GM12878 (cell line): ENCODE data around the gene ANKMY1.

Experiments
- BCLAF1 ChIP-seq: fragments of 450-650 bp; IDR thresholded peaks from 2 replicates; pipeline ENCODE4 v1.6.1; 2017; ENCODE audit warnings: antibody characterized with exemption, mild to moderate bottlenecking, moderate library complexity
- CBX5 ChIP-seq: sonication (generic); IDR thresholded peaks from 2 replicates; pipeline ENCODE4 v1.6.1; 2016; ENCODE audit warnings: low read depth, moderate library complexity, mild to moderate bottlenecking, inconsistent platforms
- CTCF ChIP-seq, 3 experiments: IDR thresholded peaks in 2 of 3; conservative IDR thresholded peaks in 1 of 3; 2 replicates each; pipeline ENCODE4 v1.5.1; 2011; ENCODE audit warnings: low read depth in 3 of 3, low read length in 3 of 3, mild to moderate bottlenecking in 3 of 3, control low read depth in 2 of 3, moderate library complexity in 2 of 3, inconsistent platforms in 1 of 3, mixed read lengths in 1 of 3; ENCODE audit not compliant: control insufficient read depth in 2 of 3, insufficient read depth in 1 of 3; ENCODE audit errors: extremely low read depth in 1 of 3
- EP300 ChIP-seq, 2 experiments: fragments of 150-350 bp in 1 of 2; IDR thresholded peaks; 2 replicates each; pipeline ENCODE4 v1.6.1; 2011 to 2012; ENCODE audit warnings: low read depth in 2 of 2, low read length in 2 of 2, borderline replicate concordance in 1 of 2, improper control_type of control experiment in 1 of 2, inconsistent platforms in 1 of 2; ENCODE audit not compliant: control insufficient read depth in 1 of 2
- EZH2 ChIP-seq: IDR thresholded peaks from 2 replicates; pipeline ENCODE4 v1.6.1; 2012; ENCODE audit warnings: low read depth, mild to moderate bottlenecking, control low read depth, inconsistent platforms, low read length, borderline replicate concordance; ENCODE audit not compliant: control insufficient read depth
- POLR2AphosphoS5 ChIP-seq: IDR thresholded peaks from 2 replicates; pipeline ENCODE4 v1.6.1; 2011; ENCODE audit warnings: mild to moderate bottlenecking, low read length, inconsistent platforms
- ZNF687 ChIP-seq: fragments of 450-650 bp; IDR thresholded peaks from 2 replicates; pipeline ENCODE4 v1.6.1; 2017; ENCODE audit warnings: mild to moderate bottlenecking, moderate library complexity
- ZZZ3 ChIP-seq: IDR thresholded peaks from 2 replicates; pipeline ENCODE4 v1.6.1; 2011; ENCODE audit warnings: low read depth; ENCODE audit not compliant: control insufficient read depth, insufficient read length

- TF ChIP-seq POLR2AphosphoS5 (no peak), CTCF (IDR thresholded peaks at IDR 0.05 in 2 of 3, conservative IDR thresholded peaks at IDR 0.05 in 1 of 3; ENCODE audit: control insufficient read depth in 2 of 3, extremely low read depth in 1 of 3, insufficient read depth in 1 of 3, low read depth in 3 of 3, low read length in 3 of 3) (no peak), EP300 (IDR thresholded peaks at IDR 0.05; ENCODE audit: borderline replicate concordance in 1 of 2, control insufficient read depth in 1 of 2, low read depth in 2 of 2, low read length in 2 of 2) (no peak), BCLAF1 (no peak), EZH2 (no peak), ZZZ3 (no peak), CBX5 (no peak), ZNF687 (no peak)
These were observed 27.6 kb downstream of the ANKMY1 start for GRCh38 chr2:240530181-240530580.
